NCI-H748 (cell line): ENCODE measurements around the gene PHTF1.

Experiments used
- DNase-seq: peaks from one replicate; lab custom pipeline; 2025; ENCODE audit not compliant: unreplicated experiment; lab: John Stamatoyannopoulos, UW

PHTF1 gene

DNA sequence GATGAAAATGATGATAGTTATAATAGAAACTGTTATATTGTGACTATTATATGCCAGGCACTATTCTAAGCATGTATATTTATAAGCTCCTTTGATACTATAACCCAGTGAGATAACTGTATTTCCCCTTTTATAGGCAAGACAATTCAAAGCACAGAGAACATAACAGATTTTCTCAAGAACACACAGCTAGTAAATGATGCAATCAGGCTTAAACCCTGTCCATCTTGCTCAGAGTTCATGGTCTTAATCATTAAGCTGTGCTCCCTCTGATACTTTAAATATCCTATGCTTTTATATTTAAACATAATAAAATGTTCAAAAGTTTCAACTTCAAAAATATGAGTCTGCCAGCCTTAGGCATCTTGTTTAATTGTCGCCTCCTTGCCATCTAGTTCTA lies 88.6 kb downstream of the PHTF1 start:
- DNase-seq = no peak

DNA sequence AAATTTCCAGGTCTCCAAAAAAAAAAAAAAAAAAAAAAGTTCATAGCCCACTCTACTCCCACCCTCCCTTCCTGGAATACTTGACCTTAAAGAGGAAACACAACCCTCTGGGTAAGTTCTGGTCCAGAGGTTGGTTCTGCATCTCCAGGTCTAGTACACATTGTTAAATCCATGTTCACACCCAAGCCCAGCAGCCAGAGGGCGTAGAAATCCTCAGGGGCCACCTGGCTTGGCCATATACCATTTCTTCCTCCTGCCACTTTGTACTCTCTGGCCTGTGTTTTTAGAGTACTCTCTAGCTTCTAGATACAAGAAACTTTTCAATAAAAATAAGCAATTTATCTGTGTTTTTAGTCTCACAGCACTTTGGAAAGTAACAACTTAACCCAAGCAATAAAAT lies 89.3 kb downstream of the PHTF1 start:
- no peak for DNase-seq

DNA sequence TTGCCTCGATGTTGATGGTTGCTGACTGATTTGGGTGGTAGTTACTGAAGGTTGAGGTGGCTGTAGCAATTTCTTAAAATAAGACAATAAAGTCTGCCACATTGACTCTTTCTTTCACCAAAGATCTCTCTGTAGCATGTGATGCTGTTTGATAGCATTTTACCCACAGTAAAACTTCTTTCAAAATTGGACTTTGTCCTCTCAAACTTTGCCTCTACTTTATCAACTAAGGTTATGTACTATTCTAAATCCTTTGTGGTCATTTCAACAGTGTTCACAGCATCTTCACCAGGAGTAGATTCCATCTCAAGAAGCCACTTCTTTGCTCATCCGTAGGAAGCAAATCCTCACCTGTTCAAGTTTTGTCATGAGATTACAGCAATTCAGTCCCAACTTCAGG lies 93.2 kb downstream of the PHTF1 start:
- DNase-seq = no peak

DNA sequence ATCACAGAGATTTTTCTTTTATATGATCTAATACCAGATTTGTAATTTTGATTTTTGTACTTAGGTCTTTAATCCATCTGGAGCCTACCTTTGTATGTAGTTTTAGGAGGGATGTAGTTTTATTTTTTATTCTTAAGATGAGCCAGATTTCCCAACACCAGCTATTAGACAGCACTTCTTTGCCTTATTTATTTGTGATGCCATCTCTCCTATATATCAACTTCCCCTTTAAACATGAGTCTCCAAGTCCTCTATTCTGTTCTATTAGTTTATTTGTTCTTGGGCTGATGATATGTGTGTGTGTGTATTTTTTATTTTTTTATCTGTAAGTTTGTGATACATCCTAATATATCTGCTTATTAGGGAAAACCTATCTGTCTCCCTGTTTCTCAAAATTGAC lies 94.2 kb downstream of the PHTF1 start:
- DNase-seq = no peak

DNA sequence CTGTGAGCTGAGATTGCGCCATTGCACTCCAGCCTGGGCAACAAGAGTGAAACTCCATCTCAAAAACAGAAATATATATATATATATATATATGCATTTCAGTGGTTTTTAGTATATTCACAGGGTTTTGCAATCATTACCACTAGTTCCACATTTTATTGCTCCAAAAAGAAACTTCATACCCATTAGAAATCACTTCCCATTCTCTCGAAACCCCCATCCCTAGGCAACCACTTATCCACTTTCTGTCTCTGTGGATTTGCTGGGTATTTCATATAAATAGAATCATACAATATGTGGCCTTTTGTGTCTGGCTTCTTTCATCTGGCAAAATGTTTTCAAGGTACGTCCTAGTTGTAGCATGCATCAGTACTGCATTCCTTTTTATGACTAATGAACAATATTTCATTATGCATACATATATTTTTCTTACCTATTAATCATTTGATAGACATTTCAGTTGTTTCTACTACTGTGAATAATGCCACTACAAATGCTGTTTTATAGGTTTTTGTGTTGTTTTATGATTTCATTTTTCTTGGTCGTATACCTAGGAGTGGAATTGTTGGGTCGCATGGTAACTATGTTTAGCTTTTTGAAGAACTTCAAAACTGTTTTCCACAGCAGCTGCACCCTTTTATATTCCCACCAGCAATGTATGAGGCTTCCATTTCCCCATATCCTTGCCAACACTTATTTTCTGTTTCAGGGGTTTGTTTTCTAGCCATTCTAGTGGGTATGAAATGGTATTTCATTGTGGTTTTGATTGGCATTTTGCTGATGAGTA lies 95.9 kb downstream of the PHTF1 start:
- DNase-seq = no peak

DNA sequence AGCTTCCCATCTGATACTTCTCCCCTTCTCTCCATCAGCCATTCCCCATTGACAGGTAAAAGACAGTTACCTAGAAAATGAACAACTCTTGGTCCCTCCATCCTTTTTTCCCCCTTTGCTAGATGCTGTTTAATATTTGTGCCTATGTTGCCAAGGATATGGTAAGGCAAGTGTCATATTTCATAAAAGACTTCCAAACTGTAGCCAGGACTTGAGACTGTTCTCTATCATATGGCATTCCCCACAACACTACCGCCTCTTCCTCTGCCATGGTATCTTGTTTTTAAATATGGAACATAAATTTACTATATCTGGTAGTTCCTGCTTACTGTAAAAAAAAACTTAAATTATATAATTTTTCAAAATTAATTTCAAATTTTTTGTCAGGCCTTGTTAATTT lies 97.2 kb downstream of the PHTF1 start:
- DNase-seq = no peak

DNA sequence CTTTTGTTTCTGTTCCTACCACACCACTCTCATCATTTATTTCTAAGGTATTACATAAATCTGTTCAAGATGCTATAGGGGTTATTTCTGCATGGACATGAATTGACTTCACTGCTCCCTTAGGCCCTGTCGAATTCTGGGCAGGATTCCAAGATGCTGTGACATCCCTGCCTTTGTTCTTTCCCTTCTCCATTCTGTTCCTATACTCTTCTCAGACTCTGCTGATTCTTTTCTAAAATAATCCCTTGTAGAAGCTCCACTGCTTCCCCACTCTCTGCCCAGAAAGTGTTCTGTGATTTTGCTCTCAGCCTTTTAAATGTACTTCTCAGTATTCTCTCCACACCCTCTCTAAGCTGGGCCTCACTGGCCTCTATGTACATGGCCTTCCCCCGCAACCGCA lies 99.2 kb downstream of the PHTF1 start:
- DNase-seq = no peak

DNA sequence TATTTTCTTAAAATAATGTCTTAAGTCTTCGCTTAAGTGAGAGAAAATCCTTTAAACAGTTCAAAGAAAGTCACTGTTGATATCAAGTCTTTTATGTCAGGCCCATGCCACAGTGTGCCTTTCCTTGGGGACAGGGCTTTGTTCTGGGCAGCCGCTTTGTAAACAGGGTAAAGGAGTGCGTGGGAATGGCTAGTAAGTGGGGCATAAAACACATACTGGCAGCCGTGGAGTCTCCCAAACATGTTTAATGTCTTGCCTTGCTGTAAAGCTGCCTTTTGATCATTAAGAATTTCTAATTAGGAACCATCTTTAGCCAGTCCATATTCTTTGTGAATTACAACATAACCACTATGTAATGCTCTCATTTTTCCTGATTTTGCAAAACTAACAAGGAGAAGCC lies 99.7 kb downstream of the PHTF1 start:
- DNase-seq = no peak

DNA sequence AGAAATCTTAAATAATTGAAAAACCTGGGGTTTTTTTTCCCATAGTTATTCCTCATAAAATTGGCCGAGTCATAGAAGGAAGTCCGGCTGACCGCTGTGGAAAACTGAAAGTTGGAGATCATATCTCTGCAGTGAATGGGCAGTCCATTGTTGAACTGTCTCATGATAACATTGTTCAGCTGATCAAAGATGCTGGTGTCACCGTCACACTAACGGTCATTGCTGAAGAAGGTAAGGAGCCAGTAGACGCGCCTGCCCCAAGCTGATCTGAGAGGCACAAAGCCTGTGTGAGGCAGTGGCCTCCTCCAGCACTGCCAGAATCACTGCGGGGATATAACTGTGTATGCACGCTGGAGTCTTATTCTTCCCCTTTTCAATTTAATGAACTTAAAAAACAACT lies 100.3 kb downstream of the PHTF1 start:
- DNase-seq = no peak

DNA sequence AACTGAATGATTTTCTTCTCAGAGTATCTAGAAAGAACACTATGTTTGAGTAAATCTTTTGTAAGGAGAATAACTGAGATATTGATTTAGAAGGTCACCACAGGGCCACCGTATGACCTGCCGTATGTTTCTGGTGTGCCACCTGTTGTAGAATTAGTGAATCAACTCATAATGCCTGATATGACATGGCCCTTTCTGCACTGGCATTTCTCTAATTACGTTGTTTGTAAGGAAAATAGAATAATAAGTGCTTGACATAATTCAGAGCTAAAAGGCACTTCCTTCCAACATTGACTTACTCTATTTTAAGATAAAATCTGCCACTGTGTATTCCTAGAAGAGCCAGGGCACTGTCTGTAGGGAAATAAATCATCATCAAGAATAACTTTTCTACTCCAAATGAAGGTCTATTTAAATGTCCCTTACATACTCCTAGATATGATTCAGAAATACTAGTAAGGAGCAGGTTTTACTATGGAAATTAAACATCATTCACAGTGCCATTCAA lies 101.7 kb downstream of the PHTF1 start:
- DNase-seq = no peak

DNA sequence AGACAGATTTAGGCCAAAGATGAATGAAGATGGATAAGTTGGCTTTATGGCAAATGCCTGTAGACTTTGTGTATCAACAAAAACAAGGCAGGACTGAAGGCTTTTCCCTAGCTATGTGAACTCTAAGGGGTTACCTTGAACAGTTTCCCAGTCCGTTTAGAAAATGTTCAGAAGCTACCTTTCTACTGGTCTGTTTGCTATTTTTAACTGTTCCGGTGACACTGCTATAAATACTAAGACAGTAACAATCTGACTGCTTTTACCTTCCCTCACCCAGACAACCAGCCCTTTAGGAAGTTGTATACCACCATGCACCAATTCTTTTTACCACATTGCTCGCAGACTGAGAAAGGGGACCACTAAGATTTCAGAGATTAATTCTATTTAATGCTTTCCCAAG lies 102.2 kb downstream of the PHTF1 start:
- DNase-seq = no peak

DNA sequence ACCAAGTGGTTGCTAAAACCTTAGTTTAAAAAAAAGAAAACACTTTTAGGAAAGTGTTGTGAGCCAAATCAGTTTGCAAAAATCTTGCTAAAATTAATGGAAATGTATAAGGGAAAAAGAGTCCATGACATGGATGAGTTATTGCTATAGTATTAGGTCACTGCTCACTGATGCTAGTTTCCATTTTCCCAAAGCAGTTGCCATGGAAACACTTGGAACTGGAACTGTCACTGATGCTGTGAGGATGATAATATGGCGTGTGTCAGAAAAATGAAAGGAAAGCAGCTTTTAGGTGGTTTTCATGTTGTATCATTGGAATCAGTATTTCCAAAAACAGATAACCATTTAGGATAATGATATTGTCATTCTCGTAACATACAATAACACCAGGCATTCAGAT lies 104.4 kb downstream of the PHTF1 start:
- peak; percentile 41 for DNase-seq

DNA sequence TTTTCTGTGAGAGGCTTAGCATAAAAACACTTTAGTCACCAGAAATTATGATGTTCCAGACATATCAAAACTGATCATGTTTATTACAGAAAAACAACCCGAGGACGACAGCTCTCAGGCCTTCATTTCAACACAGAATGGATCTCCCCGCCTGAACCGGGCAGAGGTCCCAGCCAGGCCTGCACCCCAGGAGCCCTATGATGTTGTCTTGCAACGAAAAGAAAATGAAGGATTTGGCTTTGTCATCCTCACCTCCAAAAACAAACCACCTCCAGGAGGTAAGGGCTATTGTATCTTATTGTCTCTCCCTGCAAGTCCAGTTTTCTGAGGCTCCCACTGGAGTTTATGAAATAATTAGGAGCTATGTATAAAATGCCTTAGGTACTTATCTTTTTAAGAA lies 105.5 kb downstream of the PHTF1 start:
- no peak for DNase-seq

DNA sequence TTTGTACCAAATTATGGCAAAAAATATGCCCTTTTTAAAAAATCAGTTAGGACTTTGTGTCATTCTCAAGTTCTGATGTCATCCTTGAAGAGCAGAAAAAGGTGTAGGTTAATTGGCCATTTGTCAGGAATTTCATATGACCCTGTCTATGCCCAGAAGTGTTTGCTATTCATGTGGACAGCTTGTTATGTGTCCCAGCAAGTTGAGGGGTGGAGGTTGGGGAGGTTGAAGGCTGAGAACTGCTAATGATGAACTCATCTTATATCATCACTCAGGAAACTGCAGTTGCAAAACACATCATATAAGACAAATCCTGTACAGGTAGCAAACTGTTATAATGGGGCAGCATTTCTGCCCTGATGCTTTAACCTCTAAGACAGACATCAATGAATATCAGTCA lies 106.5 kb downstream of the PHTF1 start:
- no peak for DNase-seq

DNA sequence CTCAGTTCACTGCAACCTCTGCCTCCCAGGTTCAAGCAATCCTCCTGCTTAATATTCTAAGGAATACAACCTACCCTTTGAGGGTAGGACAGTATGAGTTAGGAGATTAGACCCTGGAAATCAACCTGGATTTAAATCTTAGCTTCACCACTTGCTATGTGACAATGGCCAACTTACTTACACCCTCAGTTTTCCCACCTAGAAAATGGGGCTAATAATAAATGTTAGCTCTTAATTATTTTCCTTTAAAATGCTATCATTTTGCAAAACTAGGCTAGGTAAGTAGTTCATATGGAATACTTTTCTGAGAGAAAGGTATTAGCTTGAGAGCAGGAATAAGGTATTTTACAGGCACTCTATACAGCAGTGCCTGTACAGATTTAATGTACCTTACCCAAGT lies 110.8 kb downstream of the PHTF1 start:
- DNase-seq = no peak

DNA sequence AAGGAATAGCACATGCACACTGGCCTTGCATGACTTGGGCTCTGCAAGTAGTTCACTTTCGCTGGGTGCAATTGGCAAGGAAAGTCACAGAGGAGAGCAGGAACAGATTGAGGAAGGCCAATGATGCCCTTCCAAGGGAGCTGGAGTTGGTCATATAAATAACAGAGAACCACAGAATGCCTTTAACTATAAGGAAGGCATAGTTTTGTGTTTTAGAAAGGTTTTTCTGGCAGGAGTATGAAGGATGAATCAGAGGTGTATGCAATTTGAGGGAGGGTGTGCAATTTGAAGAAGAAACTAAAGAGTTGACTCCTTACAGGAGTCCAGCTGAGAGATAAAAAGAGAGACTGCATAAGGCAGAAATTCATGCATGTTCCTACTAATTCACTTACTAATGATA lies 112.1 kb downstream of the PHTF1 start:
- no peak for DNase-seq
